ENCODE data around the gene CLDN19. TPM values are rescaled to one million over a fixed set of nuclear protein-coding genes. Genes with fewer than 3 reads are reported as not detected.
"Not testable (repeated sequence)": the region's sequence is repeated elsewhere in the genome, so short reads cannot be mapped to it uniquely, and the experiment has no call there.

The CLDN19 gene
- total RNA-seq, 1 donor from 2014 or later, result 1.6 TPM

GRCh38 chr1:42734201-42735035 lies 5.6 kb downstream of the CLDN19 start:
- no peak overlapping the region for H3K9ac ChIP-seq (ENCODE audit: low read depth in 1 of 3, low read length in 3 of 3)
- peaks cover 0 to 12% (median 2%) of the 10 kb centered on the region in 3 donors for H3K4me1 ChIP-seq (ENCODE audit: control insufficient read depth in 3 of 3, insufficient read depth in 3 of 3, low read length in 3 of 3)
- no peaks in the 10 kb centered on the region for H3K36me3 ChIP-seq (ENCODE audit: control insufficient read depth in 3 of 3, insufficient read depth in 3 of 3, low read length in 3 of 3)
- H3K27ac ChIP-seq (ENCODE audit: low read depth, low read length), result no peak overlapping the region
- H3K4me3 ChIP-seq (ENCODE audit: low read length in 3 of 3), result no peak overlapping the region
- H3K9me3 ChIP-seq (ENCODE audit: control insufficient read depth in 3 of 3, low read length in 3 of 3), result no peaks in the 10 kb centered on the region
- H3K27me3 ChIP-seq (ENCODE audit: control insufficient read depth in 3 of 3, insufficient read depth in 3 of 3, low read length in 3 of 3), result no peaks in the 10 kb centered on the region

- Histone ChIP-seq H3K27ac (ENCODE audit: low read depth, low read length) (no peak overlapping the region), H3K27me3 (ENCODE audit: control insufficient read depth in 3 of 3, insufficient read depth in 3 of 3, low read length in 3 of 3) (no peaks in the 10 kb centered on the region), H3K4me1 (ENCODE audit: control insufficient read depth in 3 of 3, insufficient read depth in 3 of 3, low read length in 3 of 3) (peaks cover 0 to 12% (median 2%) of the 10 kb centered on the region in 3 donors), H3K4me3 (ENCODE audit: low read length in 3 of 3) (no peak overlapping the region), H3K9ac (ENCODE audit: low read depth in 1 of 3, low read length in 3 of 3) (no peak overlapping the region), H3K36me3 (ENCODE audit: control insufficient read depth in 3 of 3, insufficient read depth in 3 of 3, low read length in 3 of 3) (no peaks in the 10 kb centered on the region), H3K9me3 (ENCODE audit: control insufficient read depth in 3 of 3, low read length in 3 of 3) (no peaks in the 10 kb centered on the region)
Observed at GRCh38 chr1:42733415-42734200, 6.4 kb downstream of the CLDN19 start.

GRCh38 chr1:42732126-42732680 lies 7.8 kb downstream of the CLDN19 start:
- Histone ChIP-seq H3K9me3 (ENCODE audit: control insufficient read depth in 3 of 3, low read length in 3 of 3) (no peaks in the 10 kb centered on the region), H3K4me3 (ENCODE audit: low read length in 3 of 3) (no peak overlapping the region), H3K36me3 (ENCODE audit: control insufficient read depth in 3 of 3, insufficient read depth in 3 of 3, low read length in 3 of 3) (no peaks in the 10 kb centered on the region), H3K9ac (ENCODE audit: low read depth in 1 of 3, low read length in 3 of 3) (no peak overlapping the region), H3K27ac (ENCODE audit: low read depth, low read length) (no peak overlapping the region), H3K4me1 (ENCODE audit: control insufficient read depth in 3 of 3, insufficient read depth in 3 of 3, low read length in 3 of 3) (peaks cover 0 to 9% (median 2%) of the 10 kb centered on the region in 3 donors), H3K27me3 (ENCODE audit: control insufficient read depth in 3 of 3, insufficient read depth in 3 of 3, low read length in 3 of 3) (no peaks in the 10 kb centered on the region)

- Histone ChIP-seq H3K4me1 (ENCODE audit: control insufficient read depth in 3 of 3, insufficient read depth in 3 of 3, low read length in 3 of 3) (peaks cover 0 to 3% (median 0%) of the 10 kb centered on the region in 3 donors), H3K9ac (ENCODE audit: low read depth in 1 of 3, low read length in 3 of 3) (no peak overlapping the region), H3K27ac (ENCODE audit: low read depth, low read length) (no peak overlapping the region), H3K9me3 (ENCODE audit: control insufficient read depth in 3 of 3, low read length in 3 of 3) (no peaks in the 10 kb centered on the region), H3K36me3 (ENCODE audit: control insufficient read depth in 3 of 3, insufficient read depth in 3 of 3, low read length in 3 of 3) (no peaks in the 10 kb centered on the region), H3K27me3 (ENCODE audit: control insufficient read depth in 3 of 3, insufficient read depth in 3 of 3, low read length in 3 of 3) (no peaks in the 10 kb centered on the region), H3K4me3 (ENCODE audit: low read length in 3 of 3) (no peak overlapping the region)
Observed at GRCh38 chr1:42731585-42731984, 8.5 kb downstream of the CLDN19 start.

GRCh38 chr1:42730988-42731387 lies 9.0 kb downstream of the CLDN19 start:
- no peaks in the 10 kb centered on the region for H3K4me1 ChIP-seq (ENCODE audit: control insufficient read depth in 3 of 3, insufficient read depth in 3 of 3, low read length in 3 of 3)
- H3K36me3 ChIP-seq (ENCODE audit: control insufficient read depth in 3 of 3, insufficient read depth in 3 of 3, low read length in 3 of 3), result no peaks in the 10 kb centered on the region
- H3K27ac ChIP-seq (ENCODE audit: low read depth, low read length), result no peak overlapping the region
- H3K9me3 ChIP-seq (ENCODE audit: control insufficient read depth in 3 of 3, low read length in 3 of 3), result no peaks in the 10 kb centered on the region
- no peaks in the 10 kb centered on the region for H3K27me3 ChIP-seq (ENCODE audit: control insufficient read depth in 3 of 3, insufficient read depth in 3 of 3, low read length in 3 of 3)
- H3K4me3 ChIP-seq (ENCODE audit: low read length in 3 of 3), result no peak overlapping the region
- H3K9ac ChIP-seq (ENCODE audit: low read depth in 1 of 3, low read length in 3 of 3), result no peak overlapping the region

- Histone ChIP-seq H3K9me3 (ENCODE audit: control insufficient read depth in 3 of 3, low read length in 3 of 3) (no peaks in the 10 kb centered on the region), H3K4me1 (ENCODE audit: control insufficient read depth in 3 of 3, insufficient read depth in 3 of 3, low read length in 3 of 3) (no peaks in the 10 kb centered on the region), H3K4me3 (ENCODE audit: low read length in 3 of 3) (no peak overlapping the region), H3K9ac (ENCODE audit: low read depth in 1 of 3, low read length in 3 of 3) (no peak overlapping the region), H3K27ac (ENCODE audit: low read depth, low read length) (no peak overlapping the region), H3K36me3 (ENCODE audit: control insufficient read depth in 3 of 3, insufficient read depth in 3 of 3, low read length in 3 of 3) (no peaks in the 10 kb centered on the region), H3K27me3 (ENCODE audit: control insufficient read depth in 3 of 3, insufficient read depth in 3 of 3, low read length in 3 of 3) (no peaks in the 10 kb centered on the region)
Observed at GRCh38 chr1:42730002-42730401, 10.0 kb downstream of the CLDN19 start.

- not testable (repeated sequence) for H3K4me1 ChIP-seq (ENCODE audit: control insufficient read depth in 3 of 3, insufficient read depth in 3 of 3, low read length in 3 of 3); H3K27me3 ChIP-seq (ENCODE audit: control insufficient read depth in 3 of 3, insufficient read depth in 3 of 3, low read length in 3 of 3); H3K27ac ChIP-seq (ENCODE audit: low read depth, low read length)
Observed at GRCh38 chr1:42725820-42726219, 14.2 kb downstream of the CLDN19 start.

GRCh38 chr1:42723511-42723910 lies 16.5 kb downstream of the CLDN19 start:
- Histone ChIP-seq H3K27me3 (ENCODE audit: control insufficient read depth in 3 of 3, insufficient read depth in 3 of 3, low read length in 3 of 3) (no peaks in the 10 kb centered on the region), H3K9me3 (ENCODE audit: control insufficient read depth in 3 of 3, low read length in 3 of 3) (no peaks in the 10 kb centered on the region), H3K27ac (ENCODE audit: low read depth, low read length) (no peak overlapping the region), H3K4me3 (ENCODE audit: low read length in 3 of 3) (no peak overlapping the region), H3K9ac (ENCODE audit: low read depth in 1 of 3, low read length in 3 of 3) (no peak overlapping the region), H3K4me1 (ENCODE audit: control insufficient read depth in 3 of 3, insufficient read depth in 3 of 3, low read length in 3 of 3) (no peaks in the 10 kb centered on the region), H3K36me3 (ENCODE audit: control insufficient read depth in 3 of 3, insufficient read depth in 3 of 3, low read length in 3 of 3) (no peaks in the 10 kb centered on the region)

More at GRCh38 chr1:42725820-42726219, 14.2 kb downstream of the CLDN19 start:
- H3K4me3 ChIP-seq (ENCODE audit: low read length in 3 of 3); H3K9me3 ChIP-seq (ENCODE audit: control insufficient read depth in 3 of 3, low read length in 3 of 3); H3K9ac ChIP-seq (ENCODE audit: low read depth in 1 of 3, low read length in 3 of 3); H3K36me3 ChIP-seq (ENCODE audit: control insufficient read depth in 3 of 3, insufficient read depth in 3 of 3, low read length in 3 of 3): not testable (repeated sequence)

GRCh38 chr1:42722403-42722802 lies 17.6 kb downstream of the CLDN19 start:
- not testable (repeated sequence) for H3K36me3 ChIP-seq (ENCODE audit: control insufficient read depth in 3 of 3, insufficient read depth in 3 of 3, low read length in 3 of 3); H3K4me1 ChIP-seq (ENCODE audit: control insufficient read depth in 3 of 3, insufficient read depth in 3 of 3, low read length in 3 of 3); H3K9me3 ChIP-seq (ENCODE audit: control insufficient read depth in 3 of 3, low read length in 3 of 3); H3K27ac ChIP-seq (ENCODE audit: low read depth, low read length); H3K9ac ChIP-seq (ENCODE audit: low read depth in 1 of 3, low read length in 3 of 3); H3K4me3 ChIP-seq (ENCODE audit: low read length in 3 of 3); H3K27me3 ChIP-seq (ENCODE audit: control insufficient read depth in 3 of 3, insufficient read depth in 3 of 3, low read length in 3 of 3)

- Histone ChIP-seq H3K36me3 (ENCODE audit: control insufficient read depth in 3 of 3, insufficient read depth in 3 of 3, low read length in 3 of 3) (peaks cover 0 to 5% (median 0%) of the 10 kb centered on the region in 3 donors), H3K9me3 (ENCODE audit: control insufficient read depth in 3 of 3, low read length in 3 of 3) (no peaks in the 10 kb centered on the region), H3K27me3 (ENCODE audit: control insufficient read depth in 3 of 3, insufficient read depth in 3 of 3, low read length in 3 of 3) (no peaks in the 10 kb centered on the region), H3K27ac (ENCODE audit: low read depth, low read length) (no peak overlapping the region), H3K4me1 (ENCODE audit: control insufficient read depth in 3 of 3, insufficient read depth in 3 of 3, low read length in 3 of 3) (no peaks in the 10 kb centered on the region), H3K9ac (ENCODE audit: low read depth in 1 of 3, low read length in 3 of 3) (no peak overlapping the region), H3K4me3 (ENCODE audit: low read length in 3 of 3) (no peak overlapping the region)
Observed at GRCh38 chr1:42721926-42722325, 18.1 kb downstream of the CLDN19 start.

Measured in skeletal muscle tissue (tissue), 4 donors.